Measurements from ENCODE around the gene TMC2.

TMC2 gene

GRCh38 chr20:2687514-2687913 lies 151.1 kb downstream of the TMC2 start:
- H3K9me3 Mint-ChIP-seq: peaks cover 14% of the 10 kb centered on the region

GRCh38 chr20:2688041-2688591 lies 151.7 kb downstream of the TMC2 start:
- Mint-ChIP-seq H3K36me3 (ENCODE audit: low read depth) (no peaks in the 10 kb centered on the region), H3K4me1 (peaks cover 40% of the 10 kb centered on the region), H3K9me3 (peaks cover 9% of the 10 kb centered on the region), H3K27me3 (ENCODE audit: low read depth, poor library complexity) (peaks cover 87% of the 10 kb centered on the region), H3K27ac (no peak overlapping the region), H3K4me3 (no peak overlapping the region)
- DNase-seq: peak; percentile 68
- TF ChIP-seq CTCF (IDR thresholded peaks at IDR 0.05): peak; percentile 75

More at GRCh38 chr20:2687514-2687913, 151.1 kb downstream of the TMC2 start:
- Mint-ChIP-seq H3K4me1 (peaks cover 40% of the 10 kb centered on the region), H3K27me3 (ENCODE audit: low read depth, poor library complexity) (peaks cover 93% of the 10 kb centered on the region), H3K4me3 (no peak overlapping the region), H3K36me3 (ENCODE audit: low read depth) (no peaks in the 10 kb centered on the region), H3K27ac (no peak overlapping the region)
- no peak for TF ChIP-seq CTCF (IDR thresholded peaks at IDR 0.05)
- no peak for DNase-seq

GRCh38 chr20:2690213-2690612 lies 153.8 kb downstream of the TMC2 start:
- H3K4me1 Mint-ChIP-seq: peaks cover 47% of the 10 kb centered on the region
- no peak overlapping the region for H3K27ac Mint-ChIP-seq
- DNase-seq: no peak
- TF ChIP-seq CTCF (IDR thresholded peaks at IDR 0.05): no peak
- no peaks in the 10 kb centered on the region for H3K36me3 Mint-ChIP-seq (ENCODE audit: low read depth)
- peaks cover 6% of the 10 kb centered on the region for H3K9me3 Mint-ChIP-seq
- no peak overlapping the region for H3K4me3 Mint-ChIP-seq
- peaks cover 87% of the 10 kb centered on the region for H3K27me3 Mint-ChIP-seq (ENCODE audit: low read depth, poor library complexity)

GRCh38 chr20:2690718-2691117 lies 154.3 kb downstream of the TMC2 start:
- Mint-ChIP-seq H3K27ac (no peak overlapping the region), H3K4me3 (peak overlapping the region; percentile 96), H3K27me3 (ENCODE audit: low read depth, poor library complexity) (peaks cover 87% of the 10 kb centered on the region), H3K9me3 (peaks cover 6% of the 10 kb centered on the region), H3K36me3 (ENCODE audit: low read depth) (no peaks in the 10 kb centered on the region), H3K4me1 (peaks cover 50% of the 10 kb centered on the region)
- TF ChIP-seq CTCF (IDR thresholded peaks at IDR 0.05): no peak
- no peak for DNase-seq

- no peak for DNase-seq
- Mint-ChIP-seq H3K27ac (no peak overlapping the region), H3K4me3 (peak overlapping the region; percentile 96), H3K36me3 (ENCODE audit: low read depth) (no peaks in the 10 kb centered on the region), H3K27me3 (ENCODE audit: low read depth, poor library complexity) (peaks cover 87% of the 10 kb centered on the region), H3K9me3 (peaks cover 6% of the 10 kb centered on the region), H3K4me1 (peaks cover 53% of the 10 kb centered on the region)
- no peak for TF ChIP-seq CTCF (IDR thresholded peaks at IDR 0.05)
Observed at GRCh38 chr20:2691127-2691526, 154.8 kb downstream of the TMC2 start.
